ENCODE data around the gene TESPA1. TPM values are rescaled to one million over a fixed set of nuclear protein-coding genes. Genes with fewer than 3 reads are reported as not detected.
"Not testable (repeated sequence)": the region's sequence is repeated elsewhere in the genome, so short reads cannot be mapped to it uniquely, and the experiment has no call there.

Gene TESPA1
- total and polyA plus RNA-seq, 2 donors (not counting 1 experiment from before 2014, with no cell fraction given): not detected

DNA sequence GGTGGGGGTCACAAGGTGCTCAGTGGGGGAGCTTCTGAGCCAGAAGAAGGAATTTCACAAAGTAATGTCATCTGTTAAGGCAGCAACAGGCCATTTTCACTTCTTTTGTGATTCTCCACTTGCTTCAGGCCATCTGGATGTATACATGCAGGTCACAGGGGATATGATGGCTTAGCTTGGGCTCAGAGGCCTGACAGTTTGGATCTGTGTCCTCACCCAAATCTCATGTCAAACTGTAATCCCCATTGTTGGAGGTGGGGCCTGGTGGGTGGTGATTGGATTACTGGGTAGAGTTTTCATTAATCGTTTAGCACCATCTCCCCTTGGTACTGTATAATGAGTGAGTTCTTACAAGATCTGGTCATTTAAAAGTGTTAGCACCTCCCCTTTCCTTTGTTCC, 36.4 kb downstream of the TESPA1 start:
- Histone ChIP-seq H4K20me1 (ENCODE audit: control insufficient read depth, extremely low read depth, insufficient read depth, low read length) (no peaks in the 10 kb centered on the region), H3K4me3 (replicated peaks in 1 of 4; ENCODE audit: control extremely low read depth in 1 of 4, insufficient read depth in 1 of 4, low read depth in 3 of 4, low read length in 4 of 4) (no peak overlapping the region), H3K36me3 (ENCODE audit: control insufficient read depth, insufficient read depth, low read length) (no peaks in the 10 kb centered on the region), H3K9ac (ENCODE audit: insufficient read depth, low read length) (no peak overlapping the region), H2AFZ (ENCODE audit: low read length) (no peak overlapping the region), H3K4me1 (ENCODE audit: control insufficient read depth, extremely low read depth, insufficient read depth, low read length) (no peaks in the 10 kb centered on the region), H3K27ac (ENCODE audit: insufficient read depth, low read length) (no peak overlapping the region), H3K79me2 (ENCODE audit: control insufficient read depth, insufficient read depth, low read length) (no peaks in the 10 kb centered on the region), H3K4me2 (ENCODE audit: extremely low read depth, insufficient read depth, low read length) (no peak overlapping the region), H3K9me3 (ENCODE audit: control insufficient read depth, insufficient read depth, low read depth, low read length) (no peaks in the 10 kb centered on the region), H3K27me3 (ENCODE audit: control insufficient read depth, insufficient read depth, low read length) (no peaks in the 10 kb centered on the region)
- DNase-seq (ENCODE audit: low read depth in 2 of 2): no peak
- TF ChIP-seq, protein P1, sequence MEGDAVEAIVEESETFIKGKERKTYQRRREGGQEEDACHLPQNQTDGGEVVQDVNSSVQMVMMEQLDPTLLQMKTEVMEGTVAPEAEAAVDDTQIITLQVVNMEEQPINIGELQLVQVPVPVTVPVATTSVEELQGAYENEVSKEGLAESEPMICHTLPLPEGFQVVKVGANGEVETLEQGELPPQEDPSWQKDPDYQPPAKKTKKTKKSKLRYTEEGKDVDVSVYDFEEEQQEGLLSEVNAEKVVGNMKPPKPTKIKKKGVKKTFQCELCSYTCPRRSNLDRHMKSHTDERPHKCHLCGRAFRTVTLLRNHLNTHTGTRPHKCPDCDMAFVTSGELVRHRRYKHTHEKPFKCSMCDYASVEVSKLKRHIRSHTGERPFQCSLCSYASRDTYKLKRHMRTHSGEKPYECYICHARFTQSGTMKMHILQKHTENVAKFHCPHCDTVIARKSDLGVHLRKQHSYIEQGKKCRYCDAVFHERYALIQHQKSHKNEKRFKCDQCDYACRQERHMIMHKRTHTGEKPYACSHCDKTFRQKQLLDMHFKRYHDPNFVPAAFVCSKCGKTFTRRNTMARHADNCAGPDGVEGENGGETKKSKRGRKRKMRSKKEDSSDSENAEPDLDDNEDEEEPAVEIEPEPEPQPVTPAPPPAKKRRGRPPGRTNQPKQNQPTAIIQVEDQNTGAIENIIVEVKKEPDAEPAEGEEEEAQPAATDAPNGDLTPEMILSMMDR (conservative IDR thresholded peaks at IDR 0.05 in 1 of 2, IDR thresholded peaks at IDR 0.05 in 1 of 2; ENCODE audit: low read depth in 1 of 2, low read length in 2 of 2): no peak

DNA sequence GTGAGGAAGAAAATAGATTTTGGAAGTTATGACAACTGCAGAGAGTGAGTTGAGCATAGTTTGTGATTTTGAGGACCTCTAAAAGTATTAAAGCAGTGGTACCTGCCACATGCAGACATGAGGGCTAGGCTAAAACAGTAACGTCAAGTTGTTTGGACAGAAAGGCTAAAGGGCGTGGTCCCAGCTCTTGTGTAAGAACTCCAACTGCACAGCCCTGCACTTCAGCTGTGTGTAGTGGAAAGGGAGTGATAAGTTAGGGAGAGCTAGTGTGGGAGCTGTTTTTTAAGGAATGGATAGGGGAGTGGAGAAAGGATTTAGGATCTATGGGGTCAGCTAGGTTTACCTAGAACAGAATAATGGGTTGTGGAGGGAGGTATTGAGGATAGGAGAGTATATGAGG, 39.5 kb downstream of the TESPA1 start:
- H3K9me3 ChIP-seq (ENCODE audit: control insufficient read depth, insufficient read depth, low read depth, low read length): no peaks in the 10 kb centered on the region
- TF ChIP-seq, protein P1 (conservative IDR thresholded peaks at IDR 0.05 in 1 of 2, IDR thresholded peaks at IDR 0.05 in 1 of 2; ENCODE audit: low read depth in 1 of 2, low read length in 2 of 2): no peak
- no peak for TF ChIP-seq EZH2 (IDR thresholded peaks at IDR 0.05; ENCODE audit: low read length, missing control alignments)

DNA sequence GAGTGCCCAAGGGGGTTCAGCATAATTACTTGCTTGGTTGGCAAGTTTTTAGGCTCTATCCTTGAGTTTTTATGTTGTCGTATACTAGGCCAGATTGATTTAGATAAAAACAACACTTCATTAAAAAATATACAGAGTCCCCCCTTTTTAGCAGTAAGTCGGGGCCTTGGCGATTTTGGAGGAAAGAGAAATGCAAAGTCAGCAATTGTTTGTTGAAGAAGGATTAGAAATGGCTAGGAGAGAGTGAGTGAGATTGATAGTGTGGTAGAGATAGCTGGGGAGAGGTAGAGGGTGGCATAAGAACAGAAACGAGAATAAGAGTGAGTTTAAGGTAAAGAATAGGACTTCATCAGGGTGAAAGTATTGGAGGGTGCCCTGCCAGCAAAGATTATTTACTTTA, 41.3 kb downstream of the TESPA1 start:
- not testable (repeated sequence) for H3K79me2 ChIP-seq (ENCODE audit: control insufficient read depth, insufficient read depth, low read length); H3K9ac ChIP-seq (ENCODE audit: insufficient read depth, low read length); H3K27ac ChIP-seq (ENCODE audit: insufficient read depth, low read length); DNase-seq (ENCODE audit: low read depth in 2 of 2); H3K36me3 ChIP-seq (ENCODE audit: control insufficient read depth, insufficient read depth, low read length); H2AFZ ChIP-seq (ENCODE audit: low read length); H3K4me3 ChIP-seq (replicated peaks in 1 of 4; ENCODE audit: control extremely low read depth in 1 of 4, insufficient read depth in 1 of 4, low read depth in 3 of 4, low read length in 4 of 4); H4K20me1 ChIP-seq (ENCODE audit: control insufficient read depth, extremely low read depth, insufficient read depth, low read length); H3K4me1 ChIP-seq (ENCODE audit: control insufficient read depth, extremely low read depth, insufficient read depth, low read length); H3K4me2 ChIP-seq (ENCODE audit: extremely low read depth, insufficient read depth, low read length); H3K27me3 ChIP-seq (ENCODE audit: control insufficient read depth, insufficient read depth, low read length); H3K9me3 ChIP-seq (ENCODE audit: control insufficient read depth, insufficient read depth, low read depth, low read length)

More for the DNA sequence above, 39.5 kb downstream of the TESPA1 start:
- no peak overlapping the region for H3K27ac ChIP-seq (ENCODE audit: insufficient read depth, low read length)
- no peak overlapping the region for H3K4me3 ChIP-seq (replicated peaks in 1 of 4; ENCODE audit: control extremely low read depth in 1 of 4, insufficient read depth in 1 of 4, low read depth in 3 of 4, low read length in 4 of 4)
- H3K27me3 ChIP-seq (ENCODE audit: control insufficient read depth, insufficient read depth, low read length): no peaks in the 10 kb centered on the region
- no peaks in the 10 kb centered on the region for H3K36me3 ChIP-seq (ENCODE audit: control insufficient read depth, insufficient read depth, low read length)
- H2AFZ ChIP-seq (ENCODE audit: low read length): no peak overlapping the region
- DNase-seq (ENCODE audit: low read depth in 2 of 2): no peak
- no peaks in the 10 kb centered on the region for H4K20me1 ChIP-seq (ENCODE audit: control insufficient read depth, extremely low read depth, insufficient read depth, low read length)
- H3K9ac ChIP-seq (ENCODE audit: insufficient read depth, low read length): no peak overlapping the region
- H3K4me1 ChIP-seq (ENCODE audit: control insufficient read depth, extremely low read depth, insufficient read depth, low read length): no peaks in the 10 kb centered on the region
- no peaks in the 10 kb centered on the region for H3K79me2 ChIP-seq (ENCODE audit: control insufficient read depth, insufficient read depth, low read length)
- no peak overlapping the region for H3K4me2 ChIP-seq (ENCODE audit: extremely low read depth, insufficient read depth, low read length)

Data from fibroblast of lung (primary cell).